HFF-Myc (cell line): ENCODE data around the gene UBN1.

Experiments
- DNase-seq: peaks from one replicate; pipeline ENCODE4 v3.0.0-alpha.2; 2011; ENCODE audit warnings: low read depth; ENCODE audit errors: extremely low read depth
- H3K4me3 ChIP-seq: replicated peaks from 2 replicates; pipeline ENCODE4 v1.5.1; 2011; ENCODE audit warnings: low read depth, mild to moderate bottlenecking, control low read depth, low read length
- CTCF ChIP-seq: IDR thresholded peaks from 2 replicates; pipeline ENCODE4 v1.5.1; 2012; ENCODE audit warnings: mild to moderate bottlenecking, low read depth, low read length, control low read depth; ENCODE audit errors: missing control alignments

UBN1 gene

GRCh38 chr16:4820652-4821051 is 26.6 kb upstream of the UBN1 start:
- no peak for DNase-seq
- no peak for TF ChIP-seq CTCF
- no peak overlapping the region for H3K4me3 ChIP-seq

GRCh38 chr16:4825196-4825595 is 22.1 kb upstream of the UBN1 start:
- no peak overlapping the region for H3K4me3 ChIP-seq
- DNase-seq = no peak
- no peak for TF ChIP-seq CTCF

- TF ChIP-seq CTCF = no peak
- H3K4me3 ChIP-seq = no peak overlapping the region
- DNase-seq = no peak
These were observed 20.8 kb upstream of the UBN1 start for GRCh38 chr16:4826526-4826925.

GRCh38 chr16:4826980-4827379 is 20.3 kb upstream of the UBN1 start:
- no peak overlapping the region for H3K4me3 ChIP-seq
- no peak for TF ChIP-seq CTCF
- DNase-seq = no peak

- DNase-seq = no peak
- no peak for TF ChIP-seq CTCF
- H3K4me3 ChIP-seq = no peak overlapping the region
These were observed 18.5 kb upstream of the UBN1 start for GRCh38 chr16:4828567-4829321.

GRCh38 chr16:4830408-4830807 is 16.9 kb upstream of the UBN1 start:
- DNase-seq = no peak
- no peak for TF ChIP-seq CTCF
- no peak overlapping the region for H3K4me3 ChIP-seq

- no peak overlapping the region for H3K4me3 ChIP-seq
- no peak for DNase-seq
- no peak for TF ChIP-seq CTCF
These were observed 15.7 kb upstream of the UBN1 start for GRCh38 chr16:4831616-4832015.
